ENCODE data around the gene PRKD2. TPM values are rescaled to one million over a fixed set of nuclear protein-coding genes. Genes with fewer than 3 reads are reported as not detected.

Gene PRKD2
- total RNA-seq (2021) (88.5 and 97.8 TPM in 2 replicates), Bru-seq, nascent RNA (percentile 66 among the genes with signal in this experiment), BruChase-seq, experiment 1, labeled RNA remaining after a 2-hour chase (percentile 71 among the genes with signal in this experiment), BruChase-seq, experiment 2, labeled RNA remaining after a 6-hour chase (percentile 77 among the genes with signal in this experiment)
- long read RNA-seq, transcript PRKD2-214 (17 exons, 2,923 nt): minor isoform, 9 of 49 reads
- long read RNA-seq, transcript PRKD2-202 (19 exons, 3,321 nt): minor isoform, 7 of 49 reads
- long read RNA-seq, transcript PRKD2-201 (18 exons, 3,070 nt): major isoform, 17 of 49 reads
- long read RNA-seq, partial matches to known transcripts: 8 of 49 reads
- long read RNA-seq, other reads (novel, unspliced or antisense): 6 of 49 reads

- H2AFZ ChIP-seq: peak within 1 kb of the TSS; percentile 86
- CTCF ChIA-PET: interaction anchor here (0.6 to 0.7 kb wide), 3 partner anchors 12 to 174 kb away, joined by 3 to 11 read pairs (median 3); no protein-coding TSS in a partner anchor
- no TSS peak for BruUV-seq (replicated peaks)
These were observed at the start of gene PRKD2 for GRCh38 chr19:46717034-46717715. Gene PRKD2 (minus strand): TSS chr19:46717114. CDS start chr19:46716370, 744 bp downstream.

GRCh38 chr19:46764817-46765291, 47.9 kb upstream of the PRKD2 start:
- Histone ChIP-seq H3K9me3 (ENCODE audit: insufficient read depth, low read depth) (no peaks in the 10 kb centered on the region), H3K4me1 (replicated peaks; ENCODE audit: insufficient read depth) (peaks cover 18% of the 10 kb centered on the region), H4K20me1 (ENCODE audit: insufficient read depth) (no peaks in the 10 kb centered on the region), H3K27me3 (ENCODE audit: insufficient read depth, low read depth) (no peaks in the 10 kb centered on the region), H3F3A (ENCODE audit: insufficient read depth, low read depth) (peaks cover 33% of the 10 kb centered on the region; the same call in 1 of the 2 replicates), H3K79me2 (ENCODE audit: low read depth) (no peaks in the 10 kb centered on the region), H3K9me2 (ENCODE audit: insufficient read depth) (no peaks in the 10 kb centered on the region), H2AFZ (no peak overlapping the region), H3K4me3 (no peak overlapping the region), H3K27ac (no peak overlapping the region), H3K4me2 (peak overlapping the region; percentile 35; the same call in 1 of the 2 replicates), H3K36me3 (ENCODE audit: low read depth) (no peaks in the 10 kb centered on the region)
- peak in 1 of 2 experiments; percentile 48 for DNase-seq
- intact Hi-C loops (cut with micrococcal nuclease; ENCODE audit: unreplicated experiment): no loop called here
- TF ChIP-seq EZH2 (IDR thresholded peaks at IDR 0.05; ENCODE audit: low read depth) (no peak), CTCF (conservative IDR thresholded peaks at IDR 0.05) (no peak)
- POLR2A ChIA-PET (ENCODE audit: unreplicated experiment): interaction anchor here (0.6 kb wide), 1 partner anchor 64 kb away, joined by 29 read pairs; no protein-coding TSS in a partner anchor
- no TSS peak for BruUV-seq (replicated peaks)
- CTCF ChIA-PET: interaction anchor here (0.6 to 0.7 kb wide), 4 partner anchors 74 to 488 kb away, joined by 3 to 18 read pairs (median 8); no protein-coding TSS in a partner anchor

More at GRCh38 chr19:46717034-46717715, at the start of gene PRKD2:
- intact Hi-C loops (cut with micrococcal nuclease; ENCODE audit: unreplicated experiment): loop anchor here (1.0 kb wide), 1 partner anchor 14 kb away; no protein-coding TSS in a partner anchor
- peaks cover 47% of the 10 kb centered on the region; the same call in 1 of the 2 replicates for H3F3A ChIP-seq (ENCODE audit: insufficient read depth, low read depth)
- TF ChIP-seq EZH2 (IDR thresholded peaks at IDR 0.05; ENCODE audit: low read depth): no peak
- H3K4me1 ChIP-seq (replicated peaks; ENCODE audit: insufficient read depth): peaks cover 27% of the 10 kb centered on the region
- H3K27ac ChIP-seq: 0 out of 2 replicates have a peak within 1 kb of the TSS, but pooled peaks have one; percentile 69
- H3K27me3 ChIP-seq (ENCODE audit: insufficient read depth, low read depth): no peaks in the 10 kb centered on the region
- POLR2A ChIA-PET (ENCODE audit: unreplicated experiment): interaction anchor here (0.6 to 0.7 kb wide), 2 partner anchors 71 to 110 kb away, joined by 4 to 5 read pairs; partner anchors contain the start of gene SLC1A5
- H3K9me3 ChIP-seq (ENCODE audit: insufficient read depth, low read depth): no peaks in the 10 kb centered on the region
- H3K9me2 ChIP-seq (ENCODE audit: insufficient read depth): no peaks in the 10 kb centered on the region
- peak; percentile 66 to 87 for DNase-seq
- peak within 1 kb of the TSS; percentile 76 for H3K4me3 ChIP-seq
- no peaks in the 10 kb centered on the region; the same call in 1 of the 2 replicates for H3K36me3 ChIP-seq (ENCODE audit: low read depth)
- H3K4me2 ChIP-seq: peak within 1 kb of the TSS; percentile 98
- H4K20me1 ChIP-seq (ENCODE audit: insufficient read depth): 0 out of 2 replicates have a peak, but pooled peaks cover 4% of the 10 kb centered on the region
- H3K79me2 ChIP-seq (ENCODE audit: low read depth): peaks cover 36% of the 10 kb centered on the region

GRCh38 chr19:46762245-46762890, 45.5 kb upstream of the PRKD2 start:
- DNase-seq: no peak
- Histone ChIP-seq H3K27ac (no peak overlapping the region), H3K9me2 (ENCODE audit: insufficient read depth) (no peaks in the 10 kb centered on the region), H3K4me3 (no peak overlapping the region), H3K9me3 (ENCODE audit: insufficient read depth, low read depth) (no peaks in the 10 kb centered on the region), H3K4me2 (no peak overlapping the region), H3K36me3 (ENCODE audit: low read depth) (no peaks in the 10 kb centered on the region), H3F3A (ENCODE audit: insufficient read depth, low read depth) (peaks cover 29% of the 10 kb centered on the region; the same call in 1 of the 2 replicates), H3K4me1 (replicated peaks; ENCODE audit: insufficient read depth) (peaks cover 9% of the 10 kb centered on the region; the same call in 1 of the 2 replicates), H4K20me1 (ENCODE audit: insufficient read depth) (no peaks in the 10 kb centered on the region), H3K27me3 (ENCODE audit: insufficient read depth, low read depth) (no peaks in the 10 kb centered on the region), H2AFZ (no peak overlapping the region), H3K79me2 (ENCODE audit: low read depth) (no peaks in the 10 kb centered on the region)
- TF ChIP-seq CTCF (conservative IDR thresholded peaks at IDR 0.05) (no peak), EZH2 (IDR thresholded peaks at IDR 0.05; ENCODE audit: low read depth) (no peak)
- intact Hi-C loops (cut with micrococcal nuclease; ENCODE audit: unreplicated experiment): no loop called here
- BruUV-seq (replicated peaks): no TSS peak
- CTCF ChIA-PET: no interaction called here
- POLR2A ChIA-PET (ENCODE audit: unreplicated experiment): no interaction called here
